ENCODE measurements around the gene CD247.

CD247 gene

GRCh38 chr1:167404161-167404888 is 114.0 kb downstream of the CD247 start:
- DNase-seq, result no peak

- DNase-seq, result peak; percentile 48
These were observed 117.0 kb downstream of the CD247 start for GRCh38 chr1:167401260-167401873.

- DNase-seq, result no peak
These were observed 117.9 kb downstream of the CD247 start for GRCh38 chr1:167400359-167400953.

- DNase-seq, result no peak
These were observed 126.1 kb downstream of the CD247 start for GRCh38 chr1:167392200-167392696.

- no peak for DNase-seq
These were observed 129.4 kb downstream of the CD247 start for GRCh38 chr1:167388976-167389375.

GRCh38 chr1:167387251-167387910 is 130.9 kb downstream of the CD247 start:
- no peak for DNase-seq
